ENCODE data around the gene FAM90A1.
"Not testable (repeated sequence)": the region's sequence is repeated elsewhere in the genome, so short reads cannot be mapped to it uniquely, and the experiment has no call there.

Gene FAM90A1

GRCh38 chr12:8226992-8227731, at the start of gene FAM90A1:
TSS of gene FAM90A1 (minus strand) at chr12:8227618. CDS start at chr12:8224832, 2,786 bp downstream.
- not testable (repeated sequence) for FAIRE-seq

- FAIRE-seq: not testable (repeated sequence)
Measured at GRCh38 chr12:8276397-8276796, 49.0 kb upstream of the FAM90A1 start.

GRCh38 chr12:8266706-8267105, 39.3 kb upstream of the FAM90A1 start:
- FAIRE-seq: not testable (repeated sequence)

- FAIRE-seq: not testable (repeated sequence)
Measured at GRCh38 chr12:8264236-8264635, 36.8 kb upstream of the FAM90A1 start.

- not testable (repeated sequence) for FAIRE-seq
Measured at GRCh38 chr12:8261111-8261554, 33.7 kb upstream of the FAM90A1 start.

- not testable (repeated sequence) for FAIRE-seq
Measured at GRCh38 chr12:8256356-8256755, 28.9 kb upstream of the FAM90A1 start.

- FAIRE-seq: not testable (repeated sequence)
Measured at GRCh38 chr12:8254705-8255104, 27.3 kb upstream of the FAM90A1 start.

GRCh38 chr12:8252056-8252818, 24.8 kb upstream of the FAM90A1 start:
- FAIRE-seq: not testable (repeated sequence)

GRCh38 chr12:8251616-8252015, 24.2 kb upstream of the FAM90A1 start:
- FAIRE-seq: not testable (repeated sequence)

GRCh38 chr12:8246941-8247535, 19.6 kb upstream of the FAM90A1 start:
- not testable (repeated sequence) for FAIRE-seq

GRCh38 chr12:8243682-8244161, 16.3 kb upstream of the FAM90A1 start:
- FAIRE-seq: not testable (repeated sequence)

- peak; percentile 95 for FAIRE-seq
Measured at GRCh38 chr12:8242880-8243681, 15.7 kb upstream of the FAM90A1 start.

GRCh38 chr12:8242622-8242879, 15.1 kb upstream of the FAM90A1 start:
- FAIRE-seq: not testable (repeated sequence)

GRCh38 chr12:8241917-8242621, 14.7 kb upstream of the FAM90A1 start:
- FAIRE-seq: not testable (repeated sequence)

GRCh38 chr12:8240340-8241114, 13.1 kb upstream of the FAM90A1 start:
- not testable (repeated sequence) for FAIRE-seq

- not testable (repeated sequence) for FAIRE-seq
Measured at GRCh38 chr12:8237031-8237430, 9.6 kb upstream of the FAM90A1 start.

- FAIRE-seq: not testable (repeated sequence)
Measured at GRCh38 chr12:8235316-8236157, 8.1 kb upstream of the FAM90A1 start.

- FAIRE-seq: not testable (repeated sequence)
Measured at GRCh38 chr12:8234746-8235145, 7.3 kb upstream of the FAM90A1 start.

GRCh38 chr12:8233935-8234495, 6.6 kb upstream of the FAM90A1 start:
- not testable (repeated sequence) for FAIRE-seq
